Stimulated activated CD4-positive, alpha-beta T cell treated with anti-CD3 and anti-CD28 coated beads, Interleukin-2, amount 100 ng/mL, for 24 hours (primary cell): ENCODE results near the gene GPRC5D.
A peak's percentile ranks its signal among the peaks of the same experiment; 100 is the strongest.

Experiments used
- DNase-seq, 2 donors: peaks; one replicate each; pipeline ENCODE4 v3.0.0-alpha.2; 2020

GPRC5D gene

DNA sequence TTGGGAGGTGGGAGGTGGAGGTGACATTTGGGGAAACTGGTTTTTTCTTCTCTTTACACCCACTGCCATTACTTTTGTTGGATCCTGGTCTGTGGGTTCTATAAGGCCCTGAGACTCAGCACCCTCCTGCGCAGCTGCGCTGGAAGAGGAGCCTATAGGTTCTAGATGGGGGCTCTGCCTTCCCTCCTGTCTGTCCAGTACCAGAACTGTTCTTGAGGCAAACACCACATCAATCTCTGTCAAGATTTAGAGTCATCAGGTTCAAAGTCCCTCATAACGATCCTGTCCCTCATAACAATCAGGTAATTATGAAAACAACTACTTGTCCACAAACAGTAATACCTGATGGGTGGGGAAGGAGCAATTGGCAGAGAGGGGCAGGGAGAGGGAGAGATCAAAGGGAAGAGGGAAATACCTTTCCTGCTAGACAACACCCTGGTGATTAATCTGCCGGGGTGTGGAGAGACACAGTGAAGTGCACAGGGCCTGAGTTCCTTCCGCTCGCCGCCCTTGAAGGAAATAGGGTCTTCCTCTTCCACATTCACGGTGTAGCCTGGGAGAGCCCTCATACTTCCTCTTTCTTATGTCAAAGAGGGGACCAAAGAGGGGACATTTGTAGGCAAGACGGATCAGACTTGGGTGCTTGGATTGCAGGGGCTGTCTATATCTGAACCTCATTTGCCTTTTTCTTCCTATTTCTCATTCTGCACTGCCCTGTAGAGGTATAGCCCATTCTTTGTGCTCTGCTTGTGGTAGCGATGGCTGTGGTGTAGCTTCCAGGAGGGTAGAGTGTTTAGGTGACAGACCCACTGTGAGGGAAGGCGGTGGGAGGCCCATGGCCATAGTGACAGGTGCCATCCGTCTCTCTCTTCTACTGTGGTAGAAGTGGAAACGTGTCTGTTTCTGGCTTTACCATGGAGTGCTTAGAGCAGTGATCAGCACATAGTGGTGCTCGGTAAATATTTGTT, 48.0 kb downstream of the GPRC5D start:
- DNase-seq = no peak

DNA sequence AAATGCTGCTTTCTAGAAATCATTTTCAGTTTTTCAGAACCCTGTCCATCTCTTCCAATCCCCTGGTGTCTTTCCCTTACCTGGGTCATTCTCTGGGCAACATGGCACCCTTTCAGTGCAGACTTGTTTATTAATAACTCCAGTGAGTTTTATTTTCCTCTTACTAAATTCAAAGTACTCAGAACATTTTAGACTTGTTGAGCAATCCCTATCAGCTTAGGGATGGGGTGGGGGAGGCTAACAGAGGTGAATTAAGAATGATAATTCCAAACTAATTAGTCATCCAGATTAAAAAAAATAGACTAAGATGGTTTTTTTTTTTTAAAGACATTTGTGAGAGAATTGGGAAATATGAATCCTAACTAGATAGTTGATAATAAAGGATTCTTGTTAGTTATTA, 49.9 kb downstream of the GPRC5D start:
- no peak for DNase-seq

DNA sequence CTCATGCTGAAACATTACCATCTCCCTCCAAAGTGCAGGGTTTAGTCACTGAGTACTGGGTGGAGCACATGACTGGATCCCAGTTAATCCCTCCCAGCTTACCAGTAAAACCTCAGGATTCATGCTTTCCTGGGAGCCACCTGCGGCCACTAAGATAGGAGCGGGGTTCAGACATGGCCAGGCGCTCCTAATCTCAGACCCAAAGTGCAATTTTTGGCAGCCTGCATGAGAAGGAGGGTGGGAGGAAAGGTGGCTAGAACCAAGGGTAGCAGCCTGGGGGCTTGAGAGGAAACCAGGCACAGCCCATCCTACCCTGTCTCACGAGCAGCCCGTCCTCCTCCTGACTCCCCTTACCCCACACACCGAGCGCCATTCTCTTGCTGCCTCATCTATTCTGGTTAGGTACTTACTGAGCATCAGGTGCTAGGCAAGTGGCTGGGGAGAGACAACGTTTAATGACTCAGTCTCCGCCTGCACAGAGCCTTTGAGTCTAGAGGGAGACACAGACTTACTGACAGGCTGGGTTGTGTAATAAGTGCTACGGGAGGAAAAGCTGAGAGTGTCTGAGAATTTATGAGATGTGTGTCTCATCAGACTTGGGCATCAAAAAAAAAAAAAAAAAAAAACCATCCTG, 50.7 kb downstream of the GPRC5D start:
- DNase-seq = no peak

DNA sequence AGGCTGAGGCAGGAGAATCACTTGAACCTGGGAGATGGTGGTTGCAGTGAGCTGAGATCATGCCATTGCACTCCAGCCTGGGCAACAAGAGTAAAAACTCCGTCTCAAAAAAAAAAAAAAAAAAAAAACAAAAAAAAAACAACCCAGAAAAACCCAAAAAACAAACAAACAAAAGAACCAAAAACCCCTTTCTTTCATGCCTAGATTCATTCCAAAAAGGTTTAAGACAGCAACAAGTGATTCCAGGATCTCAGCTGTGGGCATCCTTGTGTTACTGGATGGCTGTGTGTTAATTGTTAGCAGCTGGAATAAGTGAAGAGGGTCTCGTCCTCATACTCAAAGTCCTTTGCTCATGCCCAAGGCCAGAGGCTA, 51.2 kb downstream of the GPRC5D start:
- no peak for DNase-seq

DNA sequence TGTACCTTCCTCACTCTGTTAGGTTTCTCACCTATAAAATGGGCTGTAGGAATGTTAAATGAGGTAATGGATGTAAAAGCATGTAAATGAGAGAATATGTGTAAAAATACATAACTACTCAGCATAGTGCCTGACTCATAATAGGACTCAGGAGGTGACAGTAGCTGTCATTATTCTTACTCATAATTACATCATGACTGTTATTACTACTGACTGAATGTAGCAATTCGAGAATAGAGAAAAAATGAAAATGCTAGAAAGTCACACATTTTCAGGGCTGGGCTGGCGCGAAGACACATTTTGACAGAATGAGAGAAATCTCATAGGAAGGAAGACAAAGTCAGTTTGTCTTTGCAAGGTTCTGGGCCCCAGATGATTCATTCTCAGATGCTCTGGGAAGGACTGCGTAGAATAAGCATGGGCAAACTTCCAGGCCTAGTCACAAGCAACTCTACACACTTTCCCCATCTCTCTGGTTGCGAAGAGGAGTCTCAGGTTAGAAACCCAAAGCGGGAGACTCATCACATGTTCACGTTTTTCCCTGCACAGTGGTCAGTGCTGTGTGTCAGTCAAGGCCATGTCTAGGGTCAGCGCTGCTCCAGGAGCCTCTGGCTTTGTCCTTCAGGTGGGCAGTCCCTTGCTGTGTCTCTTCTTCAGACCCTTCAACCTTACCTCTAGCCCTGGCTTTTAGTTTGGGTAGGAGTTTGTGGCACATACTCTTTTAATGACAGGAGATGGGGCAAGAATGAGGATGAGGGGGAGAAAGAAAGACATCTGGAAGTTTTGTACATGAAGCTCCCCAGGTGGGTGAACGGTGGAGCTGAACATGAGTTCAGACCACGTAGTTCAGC, 52.2 kb downstream of the GPRC5D start:
- peak; percentile 60 to 64 for DNase-seq

DNA sequence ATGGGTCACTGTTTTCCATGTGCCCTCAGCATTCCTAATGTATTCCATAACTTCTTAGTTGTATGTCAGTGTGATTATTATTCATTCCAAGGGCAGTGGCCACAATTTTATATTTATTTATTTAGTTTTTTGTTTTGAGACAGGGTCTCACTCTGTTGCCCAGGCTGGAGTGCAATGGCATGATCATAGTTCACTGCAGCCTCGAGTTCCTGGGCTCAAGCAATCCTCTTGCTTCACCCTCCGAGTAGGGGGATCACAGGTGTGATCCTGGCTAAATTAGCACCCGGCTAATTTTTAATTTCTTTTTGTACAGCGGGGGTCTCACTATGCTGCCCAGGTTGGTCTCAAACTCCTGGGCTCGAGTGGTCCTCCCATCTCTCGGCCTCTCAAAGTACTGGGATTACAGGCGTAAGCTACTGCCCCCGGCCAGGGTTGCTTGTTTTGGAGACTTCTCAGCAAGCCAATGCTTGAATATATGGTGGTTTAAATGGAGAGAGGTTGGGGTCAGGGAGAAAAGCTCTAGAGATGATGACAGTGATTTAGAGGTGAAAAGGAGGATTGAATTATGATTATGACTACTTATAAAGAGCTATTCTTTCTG, 53.0 kb downstream of the GPRC5D start:
- no peak for DNase-seq

DNA sequence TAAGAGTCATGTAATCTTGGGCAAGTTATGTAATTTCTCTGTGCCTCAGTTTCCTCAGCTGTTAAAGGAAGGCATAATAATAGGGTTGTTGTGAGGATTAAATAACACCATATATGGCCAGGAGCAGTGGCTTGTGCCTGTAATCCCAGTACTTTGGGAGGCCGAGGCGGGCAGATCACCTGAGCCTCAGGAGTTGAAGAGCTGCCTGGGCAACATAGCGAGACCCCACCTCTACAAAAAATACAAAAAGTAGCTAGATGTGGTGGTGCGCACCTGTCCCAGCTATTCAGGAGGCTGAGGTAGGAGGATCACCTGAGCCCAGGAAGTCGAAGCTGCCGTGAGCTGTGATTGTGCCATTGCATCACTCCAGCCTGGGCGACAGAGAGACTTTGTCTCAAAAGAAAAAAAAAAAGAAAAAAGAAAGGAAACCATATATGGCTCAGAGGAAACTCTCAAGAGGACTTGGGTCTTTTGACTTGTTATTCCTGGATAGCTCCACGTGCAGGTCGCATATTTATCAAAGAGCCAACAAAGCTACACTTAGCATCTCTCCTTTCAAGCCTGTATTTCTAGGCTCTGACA, 53.7 kb downstream of the GPRC5D start:
- no peak for DNase-seq

DNA sequence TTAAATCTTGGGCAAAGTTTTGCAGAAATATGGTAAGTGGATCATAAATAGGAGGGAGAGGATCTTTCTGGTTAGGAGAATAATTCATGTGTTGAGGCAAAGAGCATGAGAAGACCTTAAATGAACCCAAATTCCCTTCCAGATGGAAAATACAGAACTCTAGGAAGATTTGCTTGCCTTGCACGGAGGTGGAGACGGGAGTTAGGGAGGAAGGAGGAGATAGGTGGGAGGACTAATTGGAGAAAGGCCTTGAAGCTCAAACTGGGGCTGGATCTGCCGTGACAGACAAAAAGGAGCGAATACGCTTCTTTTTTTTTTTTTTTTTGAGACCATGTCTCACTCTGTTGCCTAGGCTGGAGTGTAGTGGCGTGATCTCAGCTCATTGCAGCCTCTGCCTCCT, 54.7 kb downstream of the GPRC5D start:
- DNase-seq = no peak

DNA sequence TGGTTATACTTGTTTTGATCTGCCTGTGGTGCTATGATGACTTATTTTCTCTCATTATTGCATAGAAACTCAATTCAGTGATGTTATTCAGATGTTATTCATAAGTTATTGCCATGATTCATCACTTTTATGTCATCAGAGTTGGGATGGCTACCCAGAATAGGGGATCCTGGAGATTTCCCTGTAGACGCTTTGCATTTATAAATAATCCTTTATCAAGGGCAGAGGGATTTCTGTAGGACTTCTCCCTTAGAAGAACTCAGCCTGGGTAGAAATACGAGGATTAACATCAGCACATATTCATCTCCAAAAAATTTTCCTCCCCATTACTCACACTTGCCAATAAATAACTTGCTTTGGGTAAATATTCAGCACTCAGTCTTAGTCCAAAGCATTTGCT, 55.7 kb downstream of the GPRC5D start:
- DNase-seq = no peak

DNA sequence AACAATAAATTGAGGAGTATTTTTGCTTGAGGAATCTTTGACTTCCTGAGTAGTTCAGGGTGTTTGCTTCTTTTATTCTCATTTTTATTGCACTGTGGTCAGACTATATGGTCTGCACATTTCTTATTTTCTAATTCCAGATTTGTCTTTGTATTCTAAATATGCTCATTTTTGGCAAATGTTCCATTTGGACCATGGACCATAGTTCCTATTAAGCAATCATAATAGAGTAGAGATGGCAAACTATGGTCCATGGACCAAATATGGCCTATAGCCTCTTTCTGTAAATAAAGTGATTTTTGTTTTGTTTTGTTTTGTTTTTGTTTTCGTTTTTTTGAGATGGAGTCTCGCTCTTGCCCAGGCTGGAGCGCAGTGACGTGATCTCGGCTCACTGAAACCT, 58.5 kb downstream of the GPRC5D start:
- DNase-seq = no peak

DNA sequence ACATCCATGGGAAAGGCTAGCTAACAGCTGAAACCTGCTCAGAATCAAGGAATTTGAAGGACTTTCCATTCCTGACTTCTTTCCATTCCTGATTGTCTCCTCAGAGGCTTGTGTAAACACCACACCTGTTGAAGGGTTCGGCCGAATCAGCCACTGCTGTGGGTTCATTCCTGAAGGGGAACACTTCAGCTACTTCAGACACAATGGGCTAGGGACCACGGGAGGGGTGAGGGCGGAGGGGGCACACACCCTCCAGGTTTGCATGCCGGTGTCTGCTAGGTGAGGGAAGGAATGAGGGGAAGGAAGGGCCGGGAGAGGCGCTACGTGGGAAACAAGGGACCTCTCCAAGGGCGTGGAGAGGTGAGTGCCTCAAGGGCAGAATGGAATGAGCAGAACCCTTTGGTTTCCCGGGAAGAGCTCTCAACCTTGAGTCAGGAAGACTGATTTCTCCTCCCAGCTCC, 59.3 kb downstream of the GPRC5D start:
- no peak for DNase-seq

DNA sequence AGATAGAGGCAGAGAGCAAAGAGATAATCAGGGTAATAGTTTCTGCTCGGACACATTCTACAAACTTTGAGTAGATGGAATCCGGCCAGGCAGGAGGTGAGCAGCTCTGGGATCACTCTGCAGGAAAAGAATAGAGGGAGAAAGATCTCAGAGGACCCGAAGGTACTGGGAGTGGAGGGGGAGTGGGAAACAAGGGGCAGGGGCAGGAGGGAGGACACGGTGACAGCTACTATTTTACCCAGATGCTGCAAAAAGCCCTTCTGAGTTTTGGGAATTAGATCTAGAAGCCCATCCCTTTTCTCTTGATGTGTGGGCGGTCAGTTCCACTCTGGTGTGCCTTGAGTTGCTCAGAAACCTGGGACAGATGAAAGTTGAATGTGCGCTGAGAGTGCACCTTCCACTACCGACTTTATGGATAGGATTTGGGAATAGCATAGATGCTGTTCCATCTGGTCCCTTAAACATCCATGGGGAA, 60.1 kb downstream of the GPRC5D start:
- DNase-seq = no peak

DNA sequence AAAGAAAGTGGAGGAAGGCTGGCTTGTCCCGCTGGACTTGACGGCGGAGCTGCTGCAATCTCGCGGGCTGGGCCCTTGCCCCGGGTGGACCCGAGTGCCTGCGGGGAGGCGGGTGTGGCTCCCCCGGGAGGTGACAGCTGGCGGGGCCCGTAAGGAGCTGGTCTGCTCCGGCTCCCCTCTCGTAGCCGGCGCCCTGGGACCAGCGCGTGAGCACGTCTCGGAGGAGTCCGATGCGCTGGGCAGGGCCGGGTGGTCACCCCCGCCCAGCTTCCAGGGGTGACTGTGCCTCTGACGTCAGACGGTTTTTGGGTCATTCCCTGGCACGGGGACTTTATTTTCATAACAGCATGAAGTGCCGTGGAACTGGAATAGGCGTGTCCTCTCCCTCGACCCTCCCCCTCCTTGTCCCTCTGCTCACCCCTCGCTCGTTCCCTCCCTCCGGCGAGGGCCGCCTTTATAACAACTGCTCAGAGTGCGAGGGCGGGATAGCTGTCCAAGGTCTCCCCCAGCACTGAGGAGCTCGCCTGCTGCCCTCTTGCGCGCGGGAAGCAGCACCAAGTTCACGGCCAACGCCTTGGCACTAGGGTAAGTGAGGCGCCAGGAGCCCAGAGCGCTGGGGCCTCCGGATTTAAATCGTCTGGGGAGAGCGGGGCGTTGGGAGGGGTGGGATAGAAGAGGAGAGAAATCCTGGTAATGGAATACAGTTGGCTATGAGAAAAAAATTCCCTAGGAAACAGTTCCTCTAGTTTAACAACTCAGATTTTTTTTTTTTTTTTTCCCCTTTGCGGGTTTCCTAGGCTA, 60.7 kb downstream of the GPRC5D start, which contains the start of gene GPRC5A:
TSS of gene GPRC5A (plus strand) at position 483 of the 801 bp plus-strand sequence. CDS start 16,688 bp downstream, outside the sequence.
- peak; percentile 36 to 44 for DNase-seq
